ENCODE data around the gene SLC5A12.

DNA sequence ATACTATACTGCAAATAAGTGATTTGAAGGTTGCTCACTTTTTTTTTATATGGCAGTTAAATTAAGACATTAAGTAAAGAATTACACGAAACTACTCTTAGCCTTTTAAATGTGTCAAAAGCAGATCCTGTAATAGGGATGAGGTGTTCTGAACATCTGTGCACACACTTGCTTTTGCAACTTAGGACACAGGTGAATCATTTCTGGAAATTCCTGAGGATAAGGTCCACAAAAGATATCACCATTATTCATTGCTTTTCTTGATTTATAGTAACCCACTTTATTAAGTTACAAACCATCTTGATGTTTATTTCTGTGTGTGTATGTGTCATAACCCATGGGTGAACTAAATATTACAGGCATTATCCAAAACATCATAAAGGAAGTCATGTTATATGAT lies 55.9 kb downstream of the SLC5A12 start:
- TF ChIP-seq, protein P1, sequence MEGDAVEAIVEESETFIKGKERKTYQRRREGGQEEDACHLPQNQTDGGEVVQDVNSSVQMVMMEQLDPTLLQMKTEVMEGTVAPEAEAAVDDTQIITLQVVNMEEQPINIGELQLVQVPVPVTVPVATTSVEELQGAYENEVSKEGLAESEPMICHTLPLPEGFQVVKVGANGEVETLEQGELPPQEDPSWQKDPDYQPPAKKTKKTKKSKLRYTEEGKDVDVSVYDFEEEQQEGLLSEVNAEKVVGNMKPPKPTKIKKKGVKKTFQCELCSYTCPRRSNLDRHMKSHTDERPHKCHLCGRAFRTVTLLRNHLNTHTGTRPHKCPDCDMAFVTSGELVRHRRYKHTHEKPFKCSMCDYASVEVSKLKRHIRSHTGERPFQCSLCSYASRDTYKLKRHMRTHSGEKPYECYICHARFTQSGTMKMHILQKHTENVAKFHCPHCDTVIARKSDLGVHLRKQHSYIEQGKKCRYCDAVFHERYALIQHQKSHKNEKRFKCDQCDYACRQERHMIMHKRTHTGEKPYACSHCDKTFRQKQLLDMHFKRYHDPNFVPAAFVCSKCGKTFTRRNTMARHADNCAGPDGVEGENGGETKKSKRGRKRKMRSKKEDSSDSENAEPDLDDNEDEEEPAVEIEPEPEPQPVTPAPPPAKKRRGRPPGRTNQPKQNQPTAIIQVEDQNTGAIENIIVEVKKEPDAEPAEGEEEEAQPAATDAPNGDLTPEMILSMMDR (IDR thresholded peaks at IDR 0.05): no peak
- TF ChIP-seq POLR2A (IDR thresholded peaks at IDR 0.05) (no peak), POLR2AphosphoS5 (IDR thresholded peaks at IDR 0.05) (no peak)

Measured in prostate gland (tissue), 2 donors.